Natural killer cell (primary cell): ENCODE results near the gene SMAD5. TPM values are rescaled to one million over a fixed set of nuclear protein-coding genes. Genes with fewer than 3 reads are reported as not detected.

Experiments
- ATAC-seq, 3 donors: fragments of 150-1000 bp in 2 of 3; fragments of 200-7000 bp in 1 of 3; cut with Tn5 transposase; 1 replicate in 1 of 3; 2 replicates in 2 of 3; pipeline ENCODE4 v1.10.0; 2021; ENCODE audit warnings: mild to moderate bottlenecking in 2 of 3, moderate library complexity in 2 of 3
- DNase-seq, 2 donors: peaks; one replicate each; pipeline versions ENCODE4 v3.0.0 to v3.0.0-alpha.2; 2013 to 2021; ENCODE audit warnings: mixed read lengths in 1 of 2
- H3K27ac ChIP-seq: one replicate; pipeline ENCODE4 v1.5.1; 2013; ENCODE audit warnings: mild to moderate bottlenecking, low read length
- H3K27me3 ChIP-seq: one replicate; pipeline ENCODE4 v1.6.1; 2013; ENCODE audit warnings: low read length; ENCODE audit not compliant: control insufficient read depth, insufficient read depth
- H3K36me3 ChIP-seq: one replicate; pipeline ENCODE4 v1.6.1; 2013; ENCODE audit warnings: low read length; ENCODE audit not compliant: control insufficient read depth, insufficient read depth
- H3K4me1 ChIP-seq: one replicate; pipeline ENCODE4 v1.6.1; 2013; ENCODE audit warnings: low read length; ENCODE audit not compliant: control insufficient read depth, insufficient read depth
- H3K4me3 ChIP-seq: one replicate; pipeline ENCODE4 v1.5.1; 2013; ENCODE audit warnings: low read length
- H3K9me3 ChIP-seq: one replicate; pipeline ENCODE4 v1.6.1; 2013; ENCODE audit warnings: low read length; ENCODE audit not compliant: control insufficient read depth, insufficient read depth
- H3K27ac Mint-ChIP-seq, 2 donors: one replicate each; pipeline ENCODE4 v1.8.0; 2022; ENCODE audit warnings: mild to moderate bottlenecking in 2 of 2, mixed read lengths in 2 of 2, moderate library complexity in 1 of 2
- H3K27me3 Mint-ChIP-seq, 2 donors: one replicate each; pipeline ENCODE4 v1.8.0; 2022; ENCODE audit warnings: low read depth in 2 of 2, mixed read lengths in 2 of 2
- H3K36me3 Mint-ChIP-seq: one replicate; pipeline ENCODE4 v1.8.0; 2022; ENCODE audit warnings: mixed read lengths
- H3K4me1 Mint-ChIP-seq, 2 donors: one replicate each; pipeline ENCODE4 v1.8.0; 2022; ENCODE audit warnings: mixed read lengths in 2 of 2
- H3K4me3 Mint-ChIP-seq: one replicate; pipeline ENCODE4 v1.8.0; 2022; ENCODE audit warnings: mild to moderate bottlenecking, moderate library complexity, mixed read lengths
- H3K9me3 Mint-ChIP-seq, 2 donors: one replicate each; pipeline ENCODE4 v1.8.0; 2022; ENCODE audit warnings: mixed read lengths in 2 of 2
- WGBS: methylation state at CpG from one replicate; pipeline ENCODE4 v1.1.7; 2013; ENCODE audit warnings: missing lambda C conversion rate; ENCODE audit not compliant: insufficient coverage; 5-methylcytosine and 5-hydroxymethylcytosine counted together
- intact Hi-C: fragments of 100-400 bp; cut with micrococcal nuclease; formaldehyde crosslinking; loops from one replicate; pipeline ENCODE4 v1.14.2; 2022
- total RNA-seq, 4 donors: library from RNA; stranded (reverse); fragments of 120-200 nt in 1 of 4; gene quantifications; one replicate each; pipeline versions ENCODE4 v1.2.3 to v1.2.4, GENCODE V29; 2013 to 2022
- TF ChIP-seq, protein P1 (sequence below): fragments of 200-600 bp; IDR thresholded peaks from one replicate; pipeline ENCODE4 v1.8.0; 2022; ENCODE audit warnings: antibody characterized with exemption

The SMAD5 gene
- total RNA-seq, 3 donors from 2014 or later (not counting 1 experiment from before 2014, with no cell fraction given), result 44.0 to 60.1 (median 54.1) TPM

DNA sequence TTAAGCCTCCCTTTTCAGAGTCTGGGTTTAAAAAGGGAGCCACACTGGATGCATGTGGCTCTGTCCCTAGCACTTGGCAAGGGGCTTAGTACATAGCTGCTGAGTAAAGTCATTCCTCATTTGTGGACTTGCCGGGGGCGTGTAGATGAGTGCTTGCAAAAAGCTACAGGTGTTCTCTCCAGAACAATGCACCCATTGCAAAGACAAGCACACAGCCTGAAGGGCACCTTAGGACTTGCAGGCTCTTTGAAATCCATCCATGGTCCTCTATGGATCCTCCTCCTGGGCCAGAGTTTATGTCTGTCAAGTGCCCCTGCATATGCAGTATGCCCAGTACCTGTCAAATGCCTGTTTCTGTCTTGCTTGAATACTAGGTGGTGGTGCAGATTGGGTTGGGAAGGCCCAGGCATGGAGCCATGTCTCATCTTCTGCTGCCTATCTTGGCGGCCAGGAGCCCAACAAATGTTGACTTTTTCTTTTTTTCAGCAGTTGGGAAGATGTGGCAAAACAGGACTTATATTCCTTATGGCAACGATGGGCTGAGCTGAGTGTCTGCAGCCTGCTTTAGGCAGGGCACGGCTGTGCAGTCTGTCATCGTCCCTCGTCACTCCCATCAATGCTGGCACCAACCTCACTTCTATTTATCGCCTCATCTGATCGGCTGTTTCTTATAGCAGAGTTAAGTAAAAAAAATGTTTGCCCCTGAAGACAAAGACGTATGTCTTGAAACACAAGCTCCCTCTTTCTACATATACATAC, 78.8 kb downstream of the SMAD5 start:
- H3K36me3 ChIP-seq, result no peaks in the 10 kb centered on the region
- ATAC-seq (no peak), DNase-seq (no peak)
- 78% methylated on average over 10 of the region's 10 CpGs for WGBS
- H3K27me3 Mint-ChIP-seq, result peaks cover 4 to 6% of the 10 kb centered on the region in 2 donors
- H3K4me3 ChIP-seq, result no peak overlapping the region
- no peak overlapping the region for H3K27ac ChIP-seq
- TF ChIP-seq, protein P1, sequence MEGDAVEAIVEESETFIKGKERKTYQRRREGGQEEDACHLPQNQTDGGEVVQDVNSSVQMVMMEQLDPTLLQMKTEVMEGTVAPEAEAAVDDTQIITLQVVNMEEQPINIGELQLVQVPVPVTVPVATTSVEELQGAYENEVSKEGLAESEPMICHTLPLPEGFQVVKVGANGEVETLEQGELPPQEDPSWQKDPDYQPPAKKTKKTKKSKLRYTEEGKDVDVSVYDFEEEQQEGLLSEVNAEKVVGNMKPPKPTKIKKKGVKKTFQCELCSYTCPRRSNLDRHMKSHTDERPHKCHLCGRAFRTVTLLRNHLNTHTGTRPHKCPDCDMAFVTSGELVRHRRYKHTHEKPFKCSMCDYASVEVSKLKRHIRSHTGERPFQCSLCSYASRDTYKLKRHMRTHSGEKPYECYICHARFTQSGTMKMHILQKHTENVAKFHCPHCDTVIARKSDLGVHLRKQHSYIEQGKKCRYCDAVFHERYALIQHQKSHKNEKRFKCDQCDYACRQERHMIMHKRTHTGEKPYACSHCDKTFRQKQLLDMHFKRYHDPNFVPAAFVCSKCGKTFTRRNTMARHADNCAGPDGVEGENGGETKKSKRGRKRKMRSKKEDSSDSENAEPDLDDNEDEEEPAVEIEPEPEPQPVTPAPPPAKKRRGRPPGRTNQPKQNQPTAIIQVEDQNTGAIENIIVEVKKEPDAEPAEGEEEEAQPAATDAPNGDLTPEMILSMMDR, result no peak
- no peaks in the 10 kb centered on the region for H3K9me3 ChIP-seq
- intact Hi-C loops, result loop anchor here (1.0 to 5.0 kb wide), 2 partner anchors 264 to 324 kb away; no protein-coding TSS in a partner anchor
- H3K4me3 Mint-ChIP-seq, result no peak overlapping the region
- no peaks in the 10 kb centered on the region for H3K9me3 Mint-ChIP-seq
- no peaks in the 10 kb centered on the region for H3K36me3 Mint-ChIP-seq
- H3K4me1 Mint-ChIP-seq, result no peaks in the 10 kb centered on the region
- H3K27ac Mint-ChIP-seq, result no peak overlapping the region
- H3K4me1 ChIP-seq, result no peaks in the 10 kb centered on the region
- no peaks in the 10 kb centered on the region for H3K27me3 ChIP-seq

DNA sequence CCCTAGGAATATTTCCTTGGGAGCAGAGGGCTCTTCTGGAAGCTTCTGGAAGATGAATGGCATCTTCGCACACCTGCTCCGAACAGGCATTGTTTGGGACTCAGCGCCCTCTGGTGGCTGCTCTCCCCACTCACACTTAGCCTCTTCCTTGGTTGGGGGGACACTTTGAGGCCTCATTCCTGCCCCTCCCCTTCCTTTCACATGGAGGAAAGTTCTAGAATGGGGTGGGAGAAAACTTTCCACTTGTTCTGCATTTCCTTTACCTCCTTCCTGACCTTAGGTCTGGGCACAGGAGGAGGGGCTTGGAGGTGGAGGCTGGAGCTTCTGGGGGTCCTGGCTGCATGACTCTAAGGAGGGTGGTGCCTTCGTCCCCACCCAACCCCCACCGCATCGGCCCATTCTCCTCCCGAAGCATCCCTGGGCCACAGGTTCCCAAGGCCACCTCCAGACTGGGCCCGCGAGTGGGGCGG, 79.6 kb downstream of the SMAD5 start:
- peaks cover 4 to 6% of the 10 kb centered on the region in 2 donors for H3K27me3 Mint-ChIP-seq
- H3K27me3 ChIP-seq, result no peaks in the 10 kb centered on the region
- no peaks in the 10 kb centered on the region for H3K36me3 Mint-ChIP-seq
- ATAC-seq (peak in 1 of 3 donors; percentile 58), DNase-seq (peak; percentile 38 to 65)
- WGBS, result 49% methylated on average over 7 of the region's 10 CpGs
- no peak overlapping the region for H3K27ac Mint-ChIP-seq
- no peaks in the 10 kb centered on the region for H3K4me1 Mint-ChIP-seq
- no peaks in the 10 kb centered on the region for H3K36me3 ChIP-seq
- H3K4me3 ChIP-seq, result no peak overlapping the region
- H3K4me1 ChIP-seq, result no peaks in the 10 kb centered on the region
- no peak overlapping the region for H3K4me3 Mint-ChIP-seq
- H3K9me3 Mint-ChIP-seq, result no peaks in the 10 kb centered on the region
- H3K9me3 ChIP-seq, result no peaks in the 10 kb centered on the region
- TF ChIP-seq, protein P1, result peak; percentile 85
- intact Hi-C loops, result loop anchor here (1.0 to 5.0 kb wide), 2 partner anchors 265 to 325 kb away; no protein-coding TSS in a partner anchor
- no peak overlapping the region for H3K27ac ChIP-seq

DNA sequence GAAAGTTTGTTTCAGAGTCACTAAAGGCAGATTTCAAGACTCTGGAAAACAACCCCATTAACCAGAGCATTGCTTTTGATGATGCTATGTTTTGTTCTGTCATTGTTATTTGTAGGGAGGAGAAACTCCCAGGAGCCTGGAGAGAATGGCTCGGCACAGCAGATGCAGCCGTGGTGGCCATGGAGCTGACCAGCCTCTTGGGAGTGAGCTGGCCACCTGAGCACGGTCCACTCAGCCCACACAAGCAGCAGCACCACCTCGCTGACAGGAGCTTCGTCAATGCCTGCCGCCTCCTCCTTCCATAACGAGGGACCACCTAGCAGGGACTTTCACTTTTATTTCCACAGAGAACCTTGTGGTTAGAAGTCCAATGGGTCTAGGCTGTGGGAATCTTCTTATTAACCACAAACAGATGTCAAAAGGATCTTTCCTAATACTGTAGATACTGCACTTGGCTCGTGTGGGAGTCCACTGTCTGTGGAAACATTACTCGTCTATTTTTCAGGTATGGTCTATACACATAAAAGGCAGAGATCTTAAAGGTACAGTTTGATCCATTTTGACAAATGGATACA, 81.4 kb downstream of the SMAD5 start:
- ATAC-seq, result no peak
- H3K36me3 ChIP-seq, result no peaks in the 10 kb centered on the region
- Mint-ChIP-seq H3K9me3 (no peaks in the 10 kb centered on the region), H3K4me1 (no peaks in the 10 kb centered on the region), H3K4me3 (no peak overlapping the region), H3K36me3 (no peaks in the 10 kb centered on the region), H3K27me3 (peaks cover 4 to 6% of the 10 kb centered on the region in 2 donors), H3K27ac (no peak overlapping the region)
- no peak for DNase-seq
- H3K27me3 ChIP-seq, result no peaks in the 10 kb centered on the region
- H3K9me3 ChIP-seq, result no peaks in the 10 kb centered on the region
- WGBS, result 70% methylated on average over 9 of the region's 9 CpGs
- intact Hi-C loops, result loop anchor here (5.0 kb wide), 1 partner anchor 267 kb away; no protein-coding TSS in a partner anchor
- no peak overlapping the region for H3K27ac ChIP-seq
- H3K4me1 ChIP-seq, result no peaks in the 10 kb centered on the region
- TF ChIP-seq, protein P1, result no peak
- H3K4me3 ChIP-seq, result no peak overlapping the region
